H1 (cell line): ENCODE measurements around the gene ADCY5.

ENCODE experiments used
- BACH1 ChIP-seq: IDR thresholded peaks from 2 replicates; pipeline ENCODE4 v1.6.1; 2012; ENCODE audit warnings: low read length, improper control_type of control experiment
- CTCF ChIP-seq, 3 experiments: IDR thresholded peaks; 1 replicate in 2 of 3; 2 replicates in 1 of 3; pipeline versions ENCODE4 v1.5.1 to v1.6.1; 2011; ENCODE audit warnings: low read length in 3 of 3, mild to moderate bottlenecking in 3 of 3, inconsistent platforms in 2 of 3, low read depth in 1 of 3, moderate library complexity in 1 of 3; ENCODE audit not compliant: insufficient read depth in 1 of 3; ENCODE audit errors: control extremely low read depth in 1 of 3
- EP300 ChIP-seq, 2 experiments: IDR thresholded peaks; 1 replicate in 1 of 2; 2 replicates in 1 of 2; pipeline ENCODE4 v1.6.1; 2011 to 2012; ENCODE audit warnings: low read depth in 2 of 2, low read length in 2 of 2, mild to moderate bottlenecking in 2 of 2, borderline replicate concordance in 1 of 2, inconsistent platforms in 1 of 2, moderate library complexity in 1 of 2
- EZH2 ChIP-seq: fragments of 200-600 bp; sonication (generic); IDR thresholded peaks from 2 replicates; pipeline ENCODE4 v1.7.1; 2012; ENCODE audit warnings: low read depth, mild to moderate bottlenecking, moderate library complexity, low read length, inconsistent platforms; ENCODE audit not compliant: severe bottlenecking
- HDAC2 ChIP-seq, 2 experiments: fragments of 300-600 bp in 1 of 2; sonication (generic) in 1 of 2; IDR thresholded peaks; 2 replicates each; pipeline ENCODE4 v1.6.1; 2011 to 2012; ENCODE audit warnings: low read depth in 2 of 2, low read length in 2 of 2, mild to moderate bottlenecking in 2 of 2, moderate library complexity in 2 of 2, borderline replicate concordance in 1 of 2, inconsistent platforms in 1 of 2
- KDM1A ChIP-seq: fragments of 200-600, 300-600 bp; sonication (generic); IDR thresholded peaks from 2 replicates; pipeline ENCODE4 v1.7.1; 2016; ENCODE audit warnings: mild to moderate bottlenecking, low read length, borderline replicate concordance
- NANOG ChIP-seq: IDR thresholded peaks from 2 replicates; pipeline ENCODE4 v1.6.1; 2011; ENCODE audit warnings: low read length, low read depth, mild to moderate bottlenecking, inconsistent platforms; ENCODE audit not compliant: insufficient read depth, poor library complexity, severe bottlenecking
- POLR2A ChIP-seq, 2 experiments: IDR thresholded peaks; 1 replicate in 1 of 2; 2 replicates in 1 of 2; pipeline ENCODE4 v1.6.1; 2011; ENCODE audit warnings: low read depth in 2 of 2, low read length in 2 of 2, mild to moderate bottlenecking in 2 of 2; ENCODE audit errors: control extremely low read depth in 1 of 2
- POLR2AphosphoS5 ChIP-seq: IDR thresholded peaks from 2 replicates; pipeline ENCODE4 v1.6.1; 2011; ENCODE audit warnings: low read depth, low read length
- RFX5 ChIP-seq: IDR thresholded peaks from 2 replicates; pipeline ENCODE4 v1.6.1; 2011; ENCODE audit warnings: low read depth, low read length, improper control_type of control experiment, borderline replicate concordance
- TCF12 ChIP-seq: IDR thresholded peaks from 2 replicates; pipeline ENCODE4 v1.6.1; 2011; ENCODE audit warnings: low read depth, mild to moderate bottlenecking, low read length

GRCh38 chr3:123332124-123332641 is 116.7 kb downstream of the ADCY5 start:
- no peak for TF ChIP-seq HDAC2 (IDR thresholded peaks at IDR 0.05; ENCODE audit: borderline replicate concordance in 1 of 2, low read depth in 2 of 2, low read length in 2 of 2)
- no peak for TF ChIP-seq EZH2
- TF ChIP-seq NANOG, result no peak
- TF ChIP-seq BACH1, result no peak
- no peak for TF ChIP-seq POLR2AphosphoS5
- TF ChIP-seq CTCF (IDR thresholded peaks at IDR 0.05; ENCODE audit: control extremely low read depth in 1 of 3, insufficient read depth in 1 of 3, low read depth in 1 of 3, low read length in 3 of 3), result no peak
- no peak for TF ChIP-seq KDM1A
- no peak for TF ChIP-seq POLR2A (IDR thresholded peaks at IDR 0.05; ENCODE audit: control extremely low read depth in 1 of 2, low read depth in 2 of 2, low read length in 2 of 2)
- no peak for TF ChIP-seq RFX5
- TF ChIP-seq EP300 (IDR thresholded peaks at IDR 0.05; ENCODE audit: borderline replicate concordance in 1 of 2, low read depth in 2 of 2, low read length in 2 of 2), result no peak
- TF ChIP-seq TCF12, result no peak
